IPS DF 4.7 (cell line): ENCODE results near the gene STIM1.
"Not testable (repeated sequence)": the region's sequence is repeated elsewhere in the genome, so short reads cannot be mapped to it uniquely, and the experiment has no call there.

Experiments used
- DNase-seq: peaks from one replicate; pipeline ENCODE4 v3.0.0-alpha.2; 2013; ENCODE audit warnings: low spot score; ENCODE audit errors: extremely low read depth

The STIM1 gene

DNA sequence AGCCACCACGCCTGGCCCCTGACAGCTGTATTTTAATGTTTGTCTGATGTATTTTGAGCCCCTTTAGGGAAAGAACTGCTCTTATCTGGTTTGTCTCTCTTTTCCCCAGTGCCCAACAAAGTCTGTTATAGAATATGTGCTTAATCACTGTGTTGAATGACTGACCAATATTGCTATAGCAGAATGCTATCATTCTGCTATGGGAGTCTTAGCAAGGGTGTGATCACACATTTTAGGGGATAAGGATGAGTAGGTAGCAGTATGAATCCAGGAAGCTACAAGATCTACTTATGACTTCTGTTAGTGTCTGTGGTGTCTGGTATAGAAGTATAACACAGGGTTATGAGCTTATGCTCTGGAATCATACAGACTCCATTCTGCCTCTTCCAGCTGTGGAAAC lies 121.6 kb downstream of the STIM1 start:
- DNase-seq = no peak

DNA sequence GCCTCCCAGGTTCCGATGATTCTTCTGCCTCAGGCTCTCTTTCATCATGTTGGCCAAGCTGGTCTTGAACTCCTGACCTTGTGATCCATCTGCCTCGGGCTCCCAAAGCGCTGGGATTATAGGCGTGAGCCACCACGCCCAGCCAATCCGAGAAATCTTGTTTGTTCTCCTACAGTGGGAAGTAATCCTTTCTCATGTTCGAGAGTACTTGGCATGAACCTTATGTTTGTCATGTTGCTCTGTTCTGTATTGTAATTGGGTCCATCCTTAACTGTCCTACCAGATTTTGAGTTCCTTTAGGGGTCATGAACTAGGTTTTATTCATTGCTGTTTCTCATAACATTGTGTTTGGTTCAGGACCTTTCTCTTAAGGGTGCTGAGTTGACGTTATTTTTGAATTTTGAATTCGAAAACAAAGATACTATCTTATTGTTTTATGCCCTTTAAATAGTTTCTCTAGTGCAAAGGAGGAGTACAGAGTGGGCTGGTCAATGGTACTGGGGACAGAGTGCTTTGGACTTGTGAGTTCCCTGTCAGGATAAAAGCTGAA lies 125.7 kb downstream of the STIM1 start:
- DNase-seq = no peak

DNA sequence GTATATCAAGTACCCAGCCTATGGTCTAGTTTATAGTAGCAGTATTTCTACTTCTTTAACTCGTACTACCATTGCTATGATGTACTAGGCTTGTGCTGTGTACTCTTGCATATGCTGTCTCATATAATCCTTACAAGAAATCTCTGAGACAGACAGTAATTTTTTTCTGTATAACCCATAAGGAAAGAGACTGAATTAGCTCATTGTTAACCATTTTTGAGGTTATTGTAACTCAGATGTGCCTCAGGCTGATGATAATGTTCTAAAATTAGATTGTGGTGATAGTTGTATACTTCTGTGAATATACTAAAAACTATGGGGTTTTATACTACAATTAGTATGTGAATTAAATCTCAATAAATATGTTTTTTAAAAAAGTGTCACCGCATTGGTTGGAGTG lies 127.0 kb downstream of the STIM1 start:
- no peak for DNase-seq

DNA sequence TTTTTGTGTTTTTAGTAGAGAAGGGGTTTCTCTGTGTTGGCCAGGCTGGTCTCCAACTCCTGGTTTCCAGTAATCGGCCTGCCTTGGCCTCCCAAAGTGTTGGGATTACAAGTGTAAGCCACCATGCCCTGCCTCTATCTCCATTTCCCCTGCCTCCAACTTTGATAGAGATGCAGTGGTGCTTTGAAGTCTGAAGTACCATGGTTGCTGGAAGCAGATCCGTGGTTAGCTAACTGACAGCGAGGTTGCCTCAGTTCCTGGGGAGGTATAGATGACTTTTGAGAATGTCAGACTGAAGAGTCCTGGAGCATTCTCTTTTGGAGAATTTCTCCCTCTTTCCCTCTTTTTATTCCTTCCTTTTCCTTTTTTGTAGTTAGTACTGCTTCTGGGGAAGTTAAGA lies 127.6 kb downstream of the STIM1 start:
- no peak for DNase-seq

GRCh38 chr11:3984896-3985295 lies 129.4 kb downstream of the STIM1 start:
- DNase-seq = no peak

DNA sequence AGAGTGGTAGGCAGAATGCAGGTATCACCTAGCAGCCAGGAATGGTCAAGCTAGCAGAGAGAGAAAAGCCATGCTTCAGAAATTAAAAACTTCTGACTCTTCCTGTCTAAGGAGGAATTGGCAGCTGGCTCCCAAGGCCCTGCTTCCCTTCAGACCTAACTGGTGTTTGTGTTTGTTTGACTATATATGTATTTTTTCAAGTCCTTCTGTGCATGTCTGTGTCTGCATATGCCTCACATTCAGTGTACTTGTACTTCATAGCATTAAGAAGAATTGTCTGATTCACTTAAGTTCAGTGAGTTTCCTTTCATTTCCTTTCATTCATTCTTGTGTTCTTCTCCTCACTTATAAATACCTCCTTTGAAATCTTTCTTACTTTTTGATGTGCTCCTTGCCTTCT lies 130.2 kb downstream of the STIM1 start:
- DNase-seq = no peak

- no peak for DNase-seq
Observed at GRCh38 chr11:3986301-3986700, 130.8 kb downstream of the STIM1 start.

DNA sequence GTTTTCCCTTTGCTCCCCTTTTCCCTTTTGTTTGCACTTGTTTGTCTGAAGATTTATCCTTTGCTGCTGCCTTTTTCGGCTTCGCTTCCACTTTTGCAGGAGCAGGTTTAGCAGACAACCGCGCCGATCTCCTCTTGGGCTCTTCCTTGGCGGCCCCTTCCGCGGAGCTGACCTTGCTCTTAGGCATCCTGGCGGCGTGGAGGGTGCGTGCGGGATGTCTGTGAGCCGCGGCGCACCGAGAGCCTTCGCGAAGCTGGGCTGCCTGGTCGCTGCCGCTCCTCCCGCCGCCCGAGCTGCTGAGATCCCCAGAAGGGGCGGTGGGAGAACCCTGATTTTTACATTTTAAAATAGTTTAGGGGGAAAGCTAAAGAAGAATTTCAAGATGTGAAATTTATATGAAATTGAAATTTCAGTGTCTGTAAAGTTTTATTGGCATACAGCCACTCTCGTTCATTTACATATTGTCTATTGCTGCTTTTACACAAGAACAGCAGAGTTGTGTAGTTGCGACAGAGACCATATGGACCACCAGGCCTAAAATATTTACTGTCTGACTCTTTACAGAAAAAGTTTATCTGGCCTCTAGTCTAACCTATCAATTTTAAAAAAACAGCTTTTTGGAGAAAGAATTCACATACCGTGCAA lies 133.9 kb downstream of the STIM1 start:
- DNase-seq = no peak

DNA sequence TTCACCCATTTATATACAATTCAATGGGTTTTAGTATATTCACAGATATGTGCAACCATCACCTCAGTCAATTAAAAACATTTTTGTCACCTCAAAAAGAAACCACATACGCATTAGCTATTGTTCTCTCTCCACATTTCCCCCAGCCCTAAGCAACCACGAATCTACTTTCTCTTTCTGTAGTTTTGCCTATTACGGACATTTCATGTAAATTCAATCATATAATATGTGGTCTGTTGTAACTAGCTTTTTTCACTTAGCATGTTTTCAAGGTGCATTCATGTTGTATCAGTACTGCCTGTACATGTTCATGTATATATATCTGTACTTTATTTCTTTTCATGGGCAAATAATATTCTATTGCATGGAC lies 134.4 kb downstream of the STIM1 start:
- DNase-seq = no peak

DNA sequence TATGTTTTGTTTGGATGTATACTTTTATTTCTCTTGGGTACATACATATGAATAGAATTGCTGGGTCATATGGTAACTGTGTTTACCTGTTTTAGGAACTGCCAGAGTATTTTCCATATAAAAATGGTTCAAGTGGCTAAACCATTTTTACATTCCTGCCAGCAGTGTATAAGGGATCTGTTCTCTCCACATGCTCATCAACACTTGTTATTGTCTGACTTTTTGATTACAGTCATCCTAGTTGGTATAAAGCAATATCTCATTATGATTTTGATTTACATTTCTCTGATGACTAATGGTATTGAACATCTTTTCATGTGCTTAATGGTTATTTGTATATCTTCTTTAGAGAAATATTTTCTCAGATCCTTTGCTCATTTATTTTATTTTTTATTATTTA lies 134.9 kb downstream of the STIM1 start:
- DNase-seq = no peak

DNA sequence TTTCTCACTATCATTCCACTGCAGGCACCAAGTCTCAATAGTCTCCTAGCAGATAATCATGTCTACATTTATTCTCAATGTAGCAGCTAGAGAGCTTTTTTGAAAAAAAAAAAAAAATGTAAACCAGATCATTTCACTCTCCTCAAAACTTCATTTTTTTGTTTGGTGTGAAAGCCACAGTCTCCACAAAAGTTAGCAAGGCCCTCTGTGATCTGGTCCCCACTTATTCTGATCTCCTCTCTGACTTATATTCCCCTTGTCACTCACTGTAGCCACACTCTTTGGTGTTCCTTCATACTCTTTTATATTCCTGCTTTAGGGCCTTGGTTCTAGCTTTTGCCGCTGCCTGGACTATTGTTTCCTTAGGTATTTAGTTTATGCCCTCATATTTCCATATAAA lies 137.5 kb downstream of the STIM1 start:
- no peak for DNase-seq

GRCh38 chr11:3994030-3994640 lies 138.7 kb downstream of the STIM1 start:
- no peak for DNase-seq

DNA sequence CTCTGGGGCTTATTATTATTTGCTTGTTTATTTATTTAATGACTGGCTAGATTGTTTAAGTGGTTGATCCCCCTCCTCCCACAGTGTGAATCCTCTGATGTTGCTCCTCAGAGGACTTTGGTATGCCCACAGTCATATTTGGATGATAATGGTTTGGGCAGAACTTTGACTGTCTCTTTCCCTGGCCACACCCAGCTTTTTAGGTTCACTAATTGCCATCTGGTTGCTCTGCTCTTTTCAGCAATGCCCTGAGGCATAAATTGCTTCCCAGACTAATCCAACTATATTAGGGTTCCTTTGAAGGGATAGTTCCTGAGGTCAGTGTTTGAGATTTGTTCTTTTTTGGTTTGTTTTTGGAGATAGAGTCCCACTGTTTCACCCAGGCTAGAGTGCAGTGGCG lies 139.8 kb downstream of the STIM1 start:
- DNase-seq = no peak

DNA sequence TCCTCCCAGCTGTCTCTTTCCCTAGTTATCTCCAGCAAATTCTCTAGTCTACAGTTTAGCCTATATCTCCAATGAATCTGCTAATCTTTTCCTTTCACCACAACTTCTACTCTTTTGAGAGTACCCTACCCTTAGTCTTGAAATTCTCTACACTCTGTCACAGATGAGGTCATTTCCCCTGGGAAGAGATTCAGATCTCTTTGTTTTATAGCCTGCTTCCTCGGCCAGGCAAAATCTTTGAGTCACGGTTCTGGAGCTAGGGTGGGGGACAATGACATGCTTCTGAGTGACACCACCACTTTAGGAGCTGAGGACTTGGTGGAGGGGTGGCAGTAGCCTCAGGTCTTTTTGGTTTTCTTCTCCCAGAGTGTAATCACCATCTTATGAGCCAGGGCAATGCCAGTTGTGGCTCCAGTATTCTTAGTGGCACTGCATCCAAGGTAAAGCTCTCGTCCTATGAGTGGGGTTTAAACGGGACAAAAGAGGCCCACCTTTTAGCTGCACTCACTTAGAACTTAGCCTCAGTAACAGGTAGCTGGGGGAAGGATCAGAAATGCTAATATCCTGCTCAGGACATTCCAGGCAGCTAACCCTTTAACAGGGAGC lies 140.6 kb downstream of the STIM1 start:
- no peak for DNase-seq

DNA sequence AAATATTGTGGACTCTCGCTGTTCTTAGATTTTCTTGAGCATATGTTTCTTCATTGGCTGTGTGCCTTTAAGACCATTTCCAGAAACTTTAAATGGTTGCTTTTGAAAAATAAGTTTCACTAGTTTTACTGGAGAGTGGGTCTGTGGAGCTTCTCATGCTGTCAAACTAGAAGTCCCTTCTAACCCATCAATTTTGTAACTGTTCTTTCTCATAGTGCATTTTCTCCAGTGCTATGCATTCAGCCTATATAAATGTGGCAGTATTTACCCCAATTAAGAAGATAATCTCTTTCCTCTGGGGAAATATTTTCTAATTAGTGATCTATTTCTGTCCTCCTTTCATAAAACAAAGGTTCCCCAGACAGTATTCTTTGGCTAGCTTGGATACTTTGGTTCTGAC lies 141.2 kb downstream of the STIM1 start:
- no peak for DNase-seq

DNA sequence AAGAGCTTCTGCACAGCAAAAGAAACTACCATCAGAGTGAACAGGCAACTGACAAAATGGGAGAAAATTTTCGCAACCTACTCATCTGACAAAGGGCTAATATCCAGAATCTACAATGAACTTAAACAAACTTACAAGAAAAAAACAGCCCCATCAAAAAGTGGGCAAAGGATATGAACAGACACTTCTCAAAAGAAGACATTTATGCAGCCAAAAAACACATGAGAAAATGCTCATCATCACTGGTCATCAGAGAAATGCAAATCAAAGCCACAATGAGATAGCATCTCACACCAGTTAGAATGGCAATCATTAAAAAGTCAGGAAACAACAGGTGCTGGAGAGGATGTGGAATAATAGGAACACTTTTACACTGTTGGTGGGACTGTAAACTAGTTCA lies 149.3 kb downstream of the STIM1 start:
- not testable (repeated sequence) for DNase-seq

- no peak for DNase-seq
Observed at GRCh38 chr11:4006946-4007680, 151.6 kb downstream of the STIM1 start.

DNA sequence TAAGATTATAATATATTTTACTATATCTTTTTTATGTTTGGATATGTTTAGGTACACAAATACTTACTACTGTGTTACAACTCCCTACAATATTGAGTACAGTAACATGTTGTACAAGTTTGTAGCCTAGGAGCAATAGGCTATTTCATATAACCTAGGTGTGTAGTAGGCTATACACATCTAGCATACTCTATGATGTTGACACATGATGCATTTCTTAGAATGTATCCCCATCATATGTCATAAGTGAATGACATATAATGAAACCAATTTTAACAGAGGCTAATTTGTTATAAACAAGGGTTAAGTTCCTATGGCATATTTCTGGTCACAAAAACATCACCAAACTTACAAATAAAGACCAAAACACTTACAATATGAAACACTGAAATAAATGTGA lies 152.7 kb downstream of the STIM1 start:
- no peak for DNase-seq

- DNase-seq = not testable (repeated sequence)
Observed at GRCh38 chr11:4016602-4017001, 161.1 kb downstream of the STIM1 start.

- DNase-seq = no peak
Observed at GRCh38 chr11:4017129-4017528, 161.7 kb downstream of the STIM1 start.

GRCh38 chr11:4018641-4019040 lies 163.2 kb downstream of the STIM1 start:
- DNase-seq = no peak

DNA sequence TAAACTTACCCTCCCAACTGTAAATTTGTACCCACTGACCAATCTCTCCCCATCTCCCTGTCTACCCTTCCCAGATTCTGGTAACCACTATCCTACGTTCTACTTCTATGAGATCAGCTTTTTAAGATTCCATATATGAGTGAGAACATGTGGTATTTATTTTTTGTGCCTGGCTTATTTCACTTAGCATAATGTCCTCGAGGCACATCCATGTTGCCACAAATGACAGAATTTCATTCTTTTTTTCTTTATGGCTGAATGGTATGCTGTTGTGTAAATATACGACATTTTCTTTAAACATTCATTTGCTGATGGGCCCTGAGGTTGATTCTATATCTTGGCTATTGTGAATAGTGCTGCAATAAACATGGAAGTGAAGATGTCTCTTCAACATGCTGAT lies 164.4 kb downstream of the STIM1 start:
- DNase-seq = no peak
